ENCODE measurements around the gene AFAP1.

- TF ChIP-seq CTCF (conservative IDR thresholded peaks at IDR 0.05; ENCODE audit: low read length) (no peak), EZH2phosphoT487 (IDR thresholded peaks at IDR 0.05; ENCODE audit: borderline replicate concordance) (no peak)
Measured at GRCh38 chr4:7804756-7805385, 134.8 kb downstream of the AFAP1 start.

Data from Loucy (cell line).